ENCODE data around the gene BLOC1S2. TPM values are rescaled to one million over a fixed set of nuclear protein-coding genes. Genes with fewer than 3 reads are reported as not detected.

The BLOC1S2 gene
- total RNA-seq, 4 donors from 2014 or later = 1.1 to 20.3 (median 13.4) TPM; not detected in 1

GRCh38 chr10:100223879-100224278 lies 62.6 kb downstream of the BLOC1S2 start:
- peaks cover 4 to 13% (median 7%) of the 10 kb centered on the region in 4 donors for H3K4me1 ChIP-seq
- H3K9me3 ChIP-seq = no peaks in the 10 kb centered on the region
- H3K36me3 ChIP-seq = peaks cover 0 to 46% (median 19%) of the 10 kb centered on the region in 4 donors
- intact Hi-C loops (cut with DNase I; ENCODE audit: low total_unique reads) = no loop called here
- H3K4me3 ChIP-seq = no peak overlapping the region
- no peak for TF ChIP-seq EP300 (IDR thresholded peaks at IDR 0.05; ENCODE audit: low read depth)
- no peak for TF ChIP-seq POLR2A (IDR thresholded peaks at IDR 0.05)
- TF ChIP-seq CTCF (IDR thresholded peaks at IDR 0.05) = no peak
- TF ChIP-seq POLR2AphosphoS5 (IDR thresholded peaks at IDR 0.05) = no peak
- H3K27ac ChIP-seq = no peak overlapping the region
- 90 to 98% methylated on average over 4 to 5 of the region's 5 CpGs for WGBS, 2 donors (ENCODE audit: low coverage in 1 of 2)
- no peaks in the 10 kb centered on the region for H3K27me3 ChIP-seq
- in situ Hi-C loops (cut with MboI; ENCODE audit: low pct_ligation_motif_present in 1 of 4, low pct_unique_long_range_greater_than_20kb in 1 of 4, low sequenced_read_pairs in 3 of 4) = no loop called here
- DNase-seq = no peak

Small RNAs within 50 kb of the gene (small RNA-seq; reads per million reads assigned to genes)
- gene RNU6-422P = 0 reads per million in 4 donors
- 4.2 to 39.5 (median 6.5) reads per million in 4 donors for gene SNORA12

Other genes starting within 250 kb of the BLOC1S2 start
- not detected for gene CPN1, start 204.8 kb downstream of the BLOC1S2 start, total RNA-seq
- 10 to 100 TPM; 21.7 to 41.0 (median 39.6) TPM for gene ERLIN1, start 100.7 kb downstream of the BLOC1S2 start, total RNA-seq
- gene CHUK, start 57.1 kb downstream of the BLOC1S2 start, total RNA-seq = 10 to 100 TPM; 16.5 to 22.2 (median 18.8) TPM
- gene CWF19L1, start 19.0 kb downstream of the BLOC1S2 start, total RNA-seq = 10 to 100 TPM in 3 of 4 donors, 1 to 10 TPM in 1; 2.2 to 15.2 (median 13.0) TPM
- 1 to 10 TPM in 1 of 4 donors, under 1 TPM in 1, not detected in 2; 0.14 to 1.9 TPM for gene PKD2L1, start 43.5 kb upstream of the BLOC1S2 start, total RNA-seq
- gene SCD, start 60.6 kb upstream of the BLOC1S2 start, total RNA-seq = 10 to 100 TPM in 3 of 4 donors, 1 to 10 TPM in 1; 9.2 to 62.1 (median 21.8) TPM
- not detected for gene WNT8B, start 176.3 kb upstream of the BLOC1S2 start, total RNA-seq
- gene SEC31B, start 233.2 kb upstream of the BLOC1S2 start, total RNA-seq = 10 to 100 TPM; 14.1 to 32.8 (median 24.1) TPM
- gene NDUFB8, start 243.2 kb upstream of the BLOC1S2 start, total RNA-seq = 100 to 1,000 TPM in 3 of 4 donors, 10 to 100 TPM in 1; 70.3 to 265 (median 137) TPM
- gene HIF1AN, start 249.3 kb upstream of the BLOC1S2 start, total RNA-seq = 10 to 100 TPM; 12.8 to 47.2 (median 21.7) TPM

All from transverse colon (tissue), 4 donors.